Epithelial cell of esophagus (primary cell): ENCODE results near the gene NAPA.

Source experiments
- DNase-seq: peaks from one replicate; pipeline ENCODE4 v3.0.0; 2010; ENCODE audit warnings: low read depth
- H3K4me3 ChIP-seq: 2 replicates; pipeline ENCODE4 v1.5.1; 2011; ENCODE audit warnings: mild to moderate bottlenecking, low read length, control low read depth
- TF ChIP-seq, protein P1 (sequence below): IDR thresholded peaks from 2 replicates; pipeline ENCODE4 v1.5.1; 2011; ENCODE audit warnings: low read depth, mild to moderate bottlenecking, low read length, control low read depth, inconsistent platforms; ENCODE audit not compliant: insufficient read depth; ENCODE audit errors: missing control alignments

NAPA gene

DNA sequence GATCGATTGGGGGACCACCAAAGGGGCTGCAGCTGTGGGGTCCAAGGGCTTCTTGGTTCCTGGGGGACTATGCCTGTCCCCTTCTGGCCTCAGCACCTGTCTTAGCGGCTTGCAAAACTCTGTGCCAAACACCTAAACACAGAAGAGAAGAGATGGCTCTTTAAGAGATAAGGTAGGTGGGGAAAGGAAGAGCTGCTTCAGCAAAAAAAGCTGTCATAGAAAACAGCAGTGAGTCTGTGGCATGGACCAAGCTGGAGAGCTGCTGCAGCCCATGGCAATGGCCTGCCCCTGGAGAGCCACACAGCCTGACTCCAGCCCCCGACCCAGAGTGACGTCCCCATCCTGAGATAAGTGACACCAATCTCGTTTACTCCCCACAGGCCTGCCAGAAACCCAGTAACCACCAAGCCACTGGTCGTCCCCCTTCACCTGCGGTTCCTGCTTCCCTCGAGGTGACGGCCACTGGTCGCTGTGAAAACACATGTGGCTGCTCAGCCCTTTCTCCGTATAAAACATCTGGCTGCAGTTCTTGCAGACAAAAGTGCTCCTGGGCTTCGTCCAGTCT lies 25.0 kb upstream of the NAPA start:
- no peak for DNase-seq
- TF ChIP-seq, protein P1, sequence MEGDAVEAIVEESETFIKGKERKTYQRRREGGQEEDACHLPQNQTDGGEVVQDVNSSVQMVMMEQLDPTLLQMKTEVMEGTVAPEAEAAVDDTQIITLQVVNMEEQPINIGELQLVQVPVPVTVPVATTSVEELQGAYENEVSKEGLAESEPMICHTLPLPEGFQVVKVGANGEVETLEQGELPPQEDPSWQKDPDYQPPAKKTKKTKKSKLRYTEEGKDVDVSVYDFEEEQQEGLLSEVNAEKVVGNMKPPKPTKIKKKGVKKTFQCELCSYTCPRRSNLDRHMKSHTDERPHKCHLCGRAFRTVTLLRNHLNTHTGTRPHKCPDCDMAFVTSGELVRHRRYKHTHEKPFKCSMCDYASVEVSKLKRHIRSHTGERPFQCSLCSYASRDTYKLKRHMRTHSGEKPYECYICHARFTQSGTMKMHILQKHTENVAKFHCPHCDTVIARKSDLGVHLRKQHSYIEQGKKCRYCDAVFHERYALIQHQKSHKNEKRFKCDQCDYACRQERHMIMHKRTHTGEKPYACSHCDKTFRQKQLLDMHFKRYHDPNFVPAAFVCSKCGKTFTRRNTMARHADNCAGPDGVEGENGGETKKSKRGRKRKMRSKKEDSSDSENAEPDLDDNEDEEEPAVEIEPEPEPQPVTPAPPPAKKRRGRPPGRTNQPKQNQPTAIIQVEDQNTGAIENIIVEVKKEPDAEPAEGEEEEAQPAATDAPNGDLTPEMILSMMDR = no peak
- H3K4me3 ChIP-seq = no peak overlapping the region

DNA sequence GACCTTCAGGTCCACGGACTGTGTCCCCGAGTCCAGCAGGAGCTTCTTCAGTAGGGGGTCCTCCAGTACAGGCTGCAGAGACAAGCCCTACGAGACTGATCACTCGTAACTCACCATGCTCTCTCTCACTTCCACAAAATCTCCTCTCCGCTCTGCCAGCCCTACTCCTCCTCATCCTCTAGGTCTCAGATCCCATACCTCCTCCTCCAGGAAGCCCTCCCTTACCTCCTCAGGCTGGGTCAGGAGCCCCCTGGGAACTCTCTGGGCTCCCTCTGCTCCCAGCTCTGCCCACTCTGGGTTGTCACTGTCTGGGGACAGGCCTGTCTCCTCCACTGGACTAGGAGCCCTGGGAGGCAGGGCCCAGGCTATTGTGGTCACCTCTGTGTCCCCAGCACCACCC lies 23.9 kb upstream of the NAPA start:
- H3K4me3 ChIP-seq = no peak overlapping the region
- TF ChIP-seq, protein P1 = no peak

DNA sequence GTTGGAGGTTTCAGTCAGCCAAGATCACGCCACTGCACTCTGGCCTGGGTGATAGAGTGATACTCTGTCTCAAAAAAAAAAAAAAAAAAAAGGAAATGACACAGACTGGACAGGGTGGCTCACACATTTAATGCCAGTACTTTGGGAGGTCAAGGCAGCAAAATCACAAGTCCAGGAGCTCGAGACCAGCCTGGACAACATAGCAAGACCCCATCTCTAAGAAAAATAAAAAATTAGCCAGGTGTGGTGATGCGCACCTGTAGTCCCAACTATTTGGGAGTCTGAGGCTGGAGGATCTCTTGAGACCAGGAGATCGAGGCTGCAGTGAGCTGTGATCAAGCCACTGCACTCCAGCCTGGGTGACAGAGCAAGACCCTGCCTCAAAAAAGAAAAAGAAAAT lies 22.6 kb upstream of the NAPA start:
- H3K4me3 ChIP-seq = no peak overlapping the region
- no peak for DNase-seq
- TF ChIP-seq, protein P1 = no peak

More for the DNA sequence above, 23.9 kb upstream of the NAPA start:
- DNase-seq = no peak

DNA sequence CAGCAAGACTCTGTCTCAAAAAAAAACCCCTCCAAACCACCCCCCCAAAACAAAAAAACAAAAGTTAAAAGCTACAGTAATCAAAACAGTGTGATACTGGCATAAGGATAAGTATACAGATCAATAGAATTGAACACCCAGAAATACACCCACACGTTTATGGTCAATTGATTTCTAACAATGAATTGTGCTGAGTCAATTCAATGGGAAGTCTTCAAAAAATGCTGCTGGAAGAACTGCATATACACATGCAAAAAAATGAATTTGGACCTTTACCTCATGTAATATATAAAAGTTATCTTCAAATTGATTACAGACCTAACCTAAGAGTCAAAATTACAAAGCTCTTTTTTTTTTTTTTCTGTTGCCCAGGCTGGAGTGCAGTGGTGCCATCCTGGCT lies 19.8 kb upstream of the NAPA start:
- H3K4me3 ChIP-seq = no peak overlapping the region
- TF ChIP-seq, protein P1 = no peak
- DNase-seq = no peak

DNA sequence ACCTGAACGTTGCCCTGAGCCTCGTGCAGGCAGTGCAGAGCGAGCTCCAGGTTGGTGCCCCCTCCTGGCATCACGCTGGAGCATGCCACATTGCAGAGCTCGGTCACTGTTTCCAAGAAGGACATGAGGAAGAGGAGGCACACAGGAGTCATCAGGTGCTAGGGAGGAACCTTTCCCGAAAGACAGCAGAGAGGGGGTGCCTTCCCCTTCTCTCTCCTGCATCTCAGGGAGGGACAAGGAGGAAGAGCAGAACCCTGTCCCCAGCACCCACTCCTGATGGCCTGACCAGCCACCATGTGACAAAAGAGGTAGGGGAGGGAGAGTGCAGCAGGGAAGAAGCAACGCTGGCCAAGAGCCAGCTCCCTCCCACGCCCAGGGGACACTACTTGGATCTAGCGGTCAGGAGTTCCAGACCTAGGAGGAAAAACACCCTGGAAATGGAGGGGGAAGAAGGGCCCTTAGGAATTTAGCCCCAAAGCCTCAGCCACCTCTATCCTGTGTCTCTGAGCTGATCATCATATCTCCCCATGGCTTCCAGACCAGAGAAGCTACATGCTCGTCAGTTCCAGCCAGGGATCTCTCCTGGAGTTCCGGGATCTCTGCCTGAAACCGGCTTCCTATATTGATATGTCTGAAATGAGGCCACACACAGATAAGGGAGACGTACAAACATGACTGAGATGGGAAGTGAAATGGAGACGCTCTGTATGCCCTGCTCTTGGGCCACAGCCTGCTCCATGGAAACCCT lies 17.0 kb upstream of the NAPA start:
- TF ChIP-seq, protein P1 = no peak
- DNase-seq = no peak
- H3K4me3 ChIP-seq = no peak overlapping the region

DNA sequence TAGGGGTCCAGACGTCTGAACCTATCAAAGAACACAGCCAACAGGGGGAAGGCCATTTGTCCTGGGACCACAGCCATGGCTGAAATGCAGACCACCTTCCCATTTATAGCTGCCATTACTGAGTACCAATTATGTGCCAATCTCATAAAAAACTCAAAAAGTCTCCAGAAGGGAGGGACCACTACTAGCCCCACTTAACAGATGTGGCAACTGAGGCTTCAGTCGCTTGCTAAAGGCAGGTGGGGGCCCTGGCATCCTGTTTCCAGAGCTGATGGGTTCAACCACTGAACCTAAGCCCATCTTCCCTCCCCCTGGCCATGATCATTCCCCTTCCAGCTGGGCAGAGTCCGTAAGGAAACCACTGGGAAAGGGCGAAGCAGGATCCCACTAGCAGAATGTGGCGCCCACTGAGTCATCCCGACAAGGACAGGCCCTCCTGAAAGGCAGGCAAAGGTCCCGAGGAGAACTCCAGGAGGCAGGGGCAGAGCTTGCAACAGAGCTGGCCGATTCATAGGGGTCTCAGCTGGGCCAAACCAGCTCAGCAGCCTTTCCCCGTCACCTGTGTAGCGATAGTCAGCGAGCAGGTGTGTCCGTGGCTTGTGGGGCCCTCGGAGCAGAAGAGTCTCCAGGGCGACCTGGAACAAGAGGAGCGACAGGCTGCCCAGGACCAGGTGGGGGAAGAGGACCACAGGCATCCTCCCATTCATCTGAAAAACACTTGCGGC lies 14.3 kb upstream of the NAPA start:
- no peak for DNase-seq
- H3K4me3 ChIP-seq = no peak overlapping the region
- TF ChIP-seq, protein P1 = no peak

DNA sequence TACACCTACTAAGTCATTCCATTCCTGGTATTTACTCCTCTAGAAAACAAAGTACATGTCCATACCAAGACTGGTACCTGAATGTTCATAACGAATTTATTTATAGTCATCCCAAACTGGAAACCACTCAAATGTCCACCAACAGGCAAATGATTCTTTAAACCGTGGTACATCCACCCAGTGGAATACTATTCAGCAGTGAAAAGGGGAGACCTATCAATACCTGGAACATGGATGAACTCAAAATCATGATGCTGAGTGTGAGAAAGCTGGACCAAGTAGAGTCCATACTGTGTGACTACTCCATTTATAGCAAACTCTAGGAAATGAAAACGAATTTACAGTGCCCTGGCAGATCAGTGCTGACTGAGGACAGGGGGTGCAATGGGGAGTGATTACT lies 11.9 kb upstream of the NAPA start:
- TF ChIP-seq, protein P1 = no peak
- no peak for DNase-seq
- H3K4me3 ChIP-seq = no peak overlapping the region
